GM18861 (cell line): ENCODE results near the gene WDR33.
A peak's percentile ranks its signal among the peaks of the same experiment; 100 is the strongest.

ENCODE experiments used
- ATAC-seq: cut with Tn5 transposase; IDR thresholded peaks from one replicate; pipeline ENCODE4 v1.9.1; 2021; ENCODE audit not compliant: unreplicated experiment

Gene WDR33

GRCh38 chr2:127721978-127722355, 89.0 kb downstream of the WDR33 start:
- no peak for ATAC-seq

GRCh38 chr2:127721311-127721977, 89.5 kb downstream of the WDR33 start:
- ATAC-seq: no peak

- ATAC-seq: no peak
Observed at GRCh38 chr2:127719301-127720218, 91.4 kb downstream of the WDR33 start.

GRCh38 chr2:127718271-127718670, 92.7 kb downstream of the WDR33 start:
- ATAC-seq: no peak

- ATAC-seq: no peak
Observed at GRCh38 chr2:127715778-127716449, 95.1 kb downstream of the WDR33 start.

- no peak for ATAC-seq
Observed at GRCh38 chr2:127713562-127713961, 97.4 kb downstream of the WDR33 start.

GRCh38 chr2:127712999-127713398, 98.0 kb downstream of the WDR33 start:
- ATAC-seq: no peak

- ATAC-seq: no peak
Observed at GRCh38 chr2:127709336-127709735, 101.6 kb downstream of the WDR33 start.

- no peak for ATAC-seq
Observed at GRCh38 chr2:127707890-127708648, 102.9 kb downstream of the WDR33 start.

GRCh38 chr2:127706215-127706990, 104.6 kb downstream of the WDR33 start:
- ATAC-seq: no peak

- ATAC-seq: no peak
Observed at GRCh38 chr2:127705391-127706065, 105.4 kb downstream of the WDR33 start.

GRCh38 chr2:127704641-127705390, 106.2 kb downstream of the WDR33 start:
- ATAC-seq: no peak

GRCh38 chr2:127703282-127703681, 107.7 kb downstream of the WDR33 start:
- no peak for ATAC-seq

GRCh38 chr2:127702395-127703009, 108.5 kb downstream of the WDR33 start:
- ATAC-seq: no peak

GRCh38 chr2:127701651-127702394, 109.1 kb downstream of the WDR33 start:
- peak; percentile 33 for ATAC-seq

- ATAC-seq: peak; percentile 47
Observed at GRCh38 chr2:127701193-127701650, 109.7 kb downstream of the WDR33 start, which contains the start of gene SFT2D3. SFT2D3 (plus strand) TSS chr2:127701497; CDS start chr2:127701529, 32 bp downstream.

GRCh38 chr2:127700527-127701192, 110.3 kb downstream of the WDR33 start:
- ATAC-seq: peak; percentile 60
